HCT116 (cell line): Measurements from ENCODE around the gene EVC.

Experiments
- ATF3 ChIP-seq: IDR thresholded peaks from 2 replicates; pipeline ENCODE4 v1.6.1; 2012
- CEBPB ChIP-seq: IDR thresholded peaks from 2 replicates; pipeline ENCODE4 v1.6.1; 2012; ENCODE audit warnings: low read depth
- CTCF ChIP-seq, 3 experiments: fragments of 200-600 bp in 1 of 3; sonication (generic) in 1 of 3; IDR thresholded peaks in 2 of 3; conservative IDR thresholded peaks in 1 of 3; 2 replicates each; pipeline ENCODE4 v1.5.1; 2012 to 2017; ENCODE audit warnings: low read depth in 2 of 3, low read length in 2 of 3, antibody characterized with exemption in 1 of 3, borderline replicate concordance in 1 of 3, control low read depth in 1 of 3, mild to moderate bottlenecking in 1 of 3, mixed read lengths in 1 of 3, mixed run types in 1 of 3, moderate library complexity in 1 of 3; ENCODE audit not compliant: insufficient read depth in 1 of 3
- EGR1 ChIP-seq: IDR thresholded peaks from 2 replicates; pipeline ENCODE4 v1.6.1; 2012; ENCODE audit warnings: low read depth
- ELF1 ChIP-seq: IDR thresholded peaks from 2 replicates; pipeline ENCODE4 v1.6.1; 2012; ENCODE audit warnings: low read depth, borderline replicate concordance
- EZH2 ChIP-seq: fragments of 200-600 bp; sonication (generic); IDR thresholded peaks from 2 replicates; pipeline ENCODE4 v1.6.1; 2017; ENCODE audit warnings: antibody characterized with exemption, mixed run types
- EZH2phosphoT487 ChIP-seq: fragments of 200-600 bp; IDR thresholded peaks from 2 replicates; pipeline ENCODE4 v1.6.1; 2018; ENCODE audit warnings: antibody characterized with exemption, borderline replicate concordance
- MAX ChIP-seq: IDR thresholded peaks from 2 replicates; pipeline ENCODE4 v1.6.1; 2012
- POLR2A ChIP-seq: IDR thresholded peaks from 2 replicates; pipeline ENCODE4 v1.7.0; 2011; ENCODE audit warnings: borderline replicate concordance; ENCODE audit not compliant: insufficient read depth, insufficient read length; ENCODE audit errors: extremely low read depth
- POLR2AphosphoS5 ChIP-seq: IDR thresholded peaks from 2 replicates; pipeline ENCODE4 v1.6.1; 2011; ENCODE audit warnings: mild to moderate bottlenecking, low read depth, low read length, moderate library complexity
- REST ChIP-seq: IDR thresholded peaks from 2 replicates; pipeline ENCODE4 v1.6.1; 2012; ENCODE audit warnings: low read depth
- SP1 ChIP-seq: IDR thresholded peaks from 2 replicates; pipeline ENCODE4 v1.6.1; 2012; ENCODE audit warnings: low read depth
- SRF ChIP-seq: IDR thresholded peaks from 2 replicates; pipeline ENCODE4 v1.6.1; 2012; ENCODE audit warnings: low read depth
- ZNF274 ChIP-seq: fragments of 200-500 bp; sonication (Bioruptor generic); IDR thresholded peaks from 2 replicates; pipeline ENCODE4 v1.6.1; 2014; ENCODE audit warnings: mild to moderate bottlenecking, low read depth, low read length, inconsistent platforms

GRCh38 chr4:5843573-5844530 is 132.9 kb downstream of the EVC start:
- TF ChIP-seq EGR1 (no peak), ZNF274 (no peak), CTCF (IDR thresholded peaks at IDR 0.05 in 2 of 3, conservative IDR thresholded peaks at IDR 0.05 in 1 of 3; ENCODE audit: borderline replicate concordance in 1 of 3, insufficient read depth in 1 of 3, low read depth in 2 of 3, low read length in 2 of 3) (no peak), POLR2A (no peak), SRF (no peak), REST (no peak), ELF1 (no peak), EZH2phosphoT487 (no peak), SP1 (no peak), MAX (no peak), EZH2 (no peak), ATF3 (no peak), CEBPB (no peak), POLR2AphosphoS5 (no peak)
